ENCODE data around the gene BIRC6. TPM values are rescaled to one million over a fixed set of nuclear protein-coding genes. Genes with fewer than 3 reads are reported as not detected.

BIRC6 gene
- total and polyA plus RNA-seq, 5 donors from 2014 or later = 18.9 to 176 (median 27.2) TPM

GRCh38 chr2:32425719-32426141 is 68.9 kb downstream of the BIRC6 start:
- Histone ChIP-seq H3K4me3 (ENCODE audit: low read depth, low read length) (no peak overlapping the region), H3K9me3 (ENCODE audit: control insufficient read depth in 2 of 2, low read length in 2 of 2) (no peaks in the 10 kb centered on the region), H3K36me3 (ENCODE audit: control insufficient read depth, insufficient read depth, low read length) (peaks cover 9% of the 10 kb centered on the region), H3K4me1 (ENCODE audit: control insufficient read depth, insufficient read depth, low read length, poor library complexity, severe bottlenecking) (no peaks in the 10 kb centered on the region), H3K27ac (ENCODE audit: insufficient read depth, low read length, poor library complexity, severe bottlenecking) (no peak overlapping the region), H3K27me3 (ENCODE audit: control insufficient read depth, insufficient read depth, low read length) (no peaks in the 10 kb centered on the region)
- Mint-ChIP-seq H3K4me3 (peak overlapping the region in 1 of 4 donors; percentile 45), H3K27me3 (no peaks in the 10 kb centered on the region), H3K27ac (peak overlapping the region in 2 of 3 donors; percentile 31 to 49), H3K4me1 (peaks cover 52 to 65% (median 59%) of the 10 kb centered on the region in 4 donors), H3K9me3 (peaks cover 0 to 1% (median 0%) of the 10 kb centered on the region in 7 donors), H3K36me3 (peaks cover 35% of the 10 kb centered on the region)
- no peak for DNase-seq
- ATAC-seq (ENCODE audit: low read depth in 2 of 2) = no peak

- peaks cover 44 to 53% (median 49%) of the 10 kb centered on the region in 4 donors for H3K4me1 Mint-ChIP-seq
- ATAC-seq (ENCODE audit: low read depth in 2 of 2) (no peak), DNase-seq (no peak)
- Histone ChIP-seq H3K4me1 (ENCODE audit: control insufficient read depth, insufficient read depth, low read length, poor library complexity, severe bottlenecking) (no peaks in the 10 kb centered on the region), H3K27me3 (ENCODE audit: control insufficient read depth, insufficient read depth, low read length) (no peaks in the 10 kb centered on the region), H3K36me3 (ENCODE audit: control insufficient read depth, insufficient read depth, low read length) (peaks cover 25% of the 10 kb centered on the region), H3K9me3 (ENCODE audit: control insufficient read depth in 2 of 2, low read length in 2 of 2) (no peaks in the 10 kb centered on the region), H3K27ac (ENCODE audit: insufficient read depth, low read length, poor library complexity, severe bottlenecking) (no peak overlapping the region), H3K4me3 (ENCODE audit: low read depth, low read length) (peak overlapping the region; percentile 4)
- peak overlapping the region in 1 of 4 donors; percentile 32 for H3K4me3 Mint-ChIP-seq
- no peaks in the 10 kb centered on the region for H3K9me3 Mint-ChIP-seq
- peak overlapping the region in 2 of 3 donors; percentile 0 to 5 for H3K27ac Mint-ChIP-seq
- H3K36me3 Mint-ChIP-seq = peaks cover 26% of the 10 kb centered on the region
- no peaks in the 10 kb centered on the region for H3K27me3 Mint-ChIP-seq
These were observed 71.1 kb downstream of the BIRC6 start for GRCh38 chr2:32427672-32428610.

- H3K36me3 Mint-ChIP-seq = peaks cover 19% of the 10 kb centered on the region
- no peaks in the 10 kb centered on the region for H3K9me3 ChIP-seq (ENCODE audit: control insufficient read depth in 2 of 2, low read length in 2 of 2)
These were observed 74.0 kb downstream of the BIRC6 start for GRCh38 chr2:32430804-32431203.

GRCh38 chr2:32436150-32436549 is 79.3 kb downstream of the BIRC6 start:
- Histone ChIP-seq H3K4me1 (ENCODE audit: control insufficient read depth, insufficient read depth, low read length, poor library complexity, severe bottlenecking) (no peaks in the 10 kb centered on the region), H3K27ac (ENCODE audit: insufficient read depth, low read length, poor library complexity, severe bottlenecking) (peak overlapping the region; percentile 14), H3K27me3 (ENCODE audit: control insufficient read depth, insufficient read depth, low read length) (no peaks in the 10 kb centered on the region), H3K9me3 (ENCODE audit: control insufficient read depth in 2 of 2, low read length in 2 of 2) (no peaks in the 10 kb centered on the region), H3K36me3 (ENCODE audit: control insufficient read depth, insufficient read depth, low read length) (peaks cover 73% of the 10 kb centered on the region), H3K4me3 (ENCODE audit: low read depth, low read length) (no peak overlapping the region)
- Mint-ChIP-seq H3K4me3 (no peak overlapping the region), H3K27ac (no peak overlapping the region), H3K27me3 (no peaks in the 10 kb centered on the region), H3K9me3 (peaks cover 0 to 1% (median 0%) of the 10 kb centered on the region in 7 donors), H3K4me1 (peaks cover 10 to 24% (median 17%) of the 10 kb centered on the region in 4 donors), H3K36me3 (peaks cover 47% of the 10 kb centered on the region)
- DNase-seq (no peak), ATAC-seq (ENCODE audit: low read depth in 2 of 2) (no peak)

More at GRCh38 chr2:32430804-32431203, 74.0 kb downstream of the BIRC6 start:
- DNase-seq (no peak), ATAC-seq (ENCODE audit: low read depth in 2 of 2) (no peak)
- H3K36me3 ChIP-seq (ENCODE audit: control insufficient read depth, insufficient read depth, low read length) = peaks cover 40% of the 10 kb centered on the region
- no peaks in the 10 kb centered on the region for H3K4me1 ChIP-seq (ENCODE audit: control insufficient read depth, insufficient read depth, low read length, poor library complexity, severe bottlenecking)
- peaks cover 24 to 49% (median 32%) of the 10 kb centered on the region in 4 donors for H3K4me1 Mint-ChIP-seq
- no peak overlapping the region for H3K27ac Mint-ChIP-seq
- no peak overlapping the region for H3K27ac ChIP-seq (ENCODE audit: insufficient read depth, low read length, poor library complexity, severe bottlenecking)
- no peaks in the 10 kb centered on the region for H3K27me3 Mint-ChIP-seq
- H3K4me3 Mint-ChIP-seq = no peak overlapping the region
- no peaks in the 10 kb centered on the region for H3K27me3 ChIP-seq (ENCODE audit: control insufficient read depth, insufficient read depth, low read length)
- no peak overlapping the region for H3K4me3 ChIP-seq (ENCODE audit: low read depth, low read length)
- H3K9me3 Mint-ChIP-seq = no peaks in the 10 kb centered on the region

GRCh38 chr2:32442020-32442467 is 85.2 kb downstream of the BIRC6 start:
- Histone ChIP-seq H3K4me1 (ENCODE audit: control insufficient read depth, insufficient read depth, low read length, poor library complexity, severe bottlenecking) (peaks cover 9% of the 10 kb centered on the region), H3K27ac (ENCODE audit: insufficient read depth, low read length, poor library complexity, severe bottlenecking) (peak overlapping the region; percentile 61), H3K9me3 (ENCODE audit: control insufficient read depth in 2 of 2, low read length in 2 of 2) (no peaks in the 10 kb centered on the region), H3K36me3 (ENCODE audit: control insufficient read depth, insufficient read depth, low read length) (peaks cover 81% of the 10 kb centered on the region), H3K27me3 (ENCODE audit: control insufficient read depth, insufficient read depth, low read length) (no peaks in the 10 kb centered on the region), H3K4me3 (ENCODE audit: low read depth, low read length) (peak overlapping the region; percentile 42)
- H3K36me3 Mint-ChIP-seq = peaks cover 61% of the 10 kb centered on the region
- peak overlapping the region; percentile 66 to 94 (median 79) for H3K27ac Mint-ChIP-seq
- DNase-seq (peak in 2 of 3 donors; percentile 9 to 61), ATAC-seq (ENCODE audit: low read depth in 2 of 2) (peak; percentile 28 to 58)
- peaks cover 15 to 29% (median 23%) of the 10 kb centered on the region in 4 donors for H3K4me1 Mint-ChIP-seq
- no peaks in the 10 kb centered on the region for H3K27me3 Mint-ChIP-seq
- peak overlapping the region; percentile 12 to 60 (median 34) for H3K4me3 Mint-ChIP-seq
- no peaks in the 10 kb centered on the region for H3K9me3 Mint-ChIP-seq

- DNase-seq = no peak
- Histone ChIP-seq H3K4me3 (ENCODE audit: low read depth, low read length) (no peak overlapping the region), H3K4me1 (ENCODE audit: control insufficient read depth, insufficient read depth, low read length, poor library complexity, severe bottlenecking) (peaks cover 9% of the 10 kb centered on the region), H3K27me3 (ENCODE audit: control insufficient read depth, insufficient read depth, low read length) (no peaks in the 10 kb centered on the region), H3K9me3 (ENCODE audit: control insufficient read depth in 2 of 2, low read length in 2 of 2) (no peaks in the 10 kb centered on the region), H3K27ac (ENCODE audit: insufficient read depth, low read length, poor library complexity, severe bottlenecking) (no peak overlapping the region), H3K36me3 (ENCODE audit: control insufficient read depth, insufficient read depth, low read length) (peaks cover 71% of the 10 kb centered on the region)
- peaks cover 54% of the 10 kb centered on the region for H3K36me3 Mint-ChIP-seq
- H3K27ac Mint-ChIP-seq = peak overlapping the region; percentile 7 to 68 (median 38)
- H3K27me3 Mint-ChIP-seq = no peaks in the 10 kb centered on the region
- no peaks in the 10 kb centered on the region for H3K9me3 Mint-ChIP-seq
- no peak overlapping the region for H3K4me3 Mint-ChIP-seq
- peaks cover 13 to 29% (median 19%) of the 10 kb centered on the region in 4 donors for H3K4me1 Mint-ChIP-seq
- ATAC-seq (ENCODE audit: low read depth in 2 of 2) = no peak
These were observed 89.5 kb downstream of the BIRC6 start for GRCh38 chr2:32446369-32446768.

- Histone ChIP-seq H3K9me3 (ENCODE audit: control insufficient read depth in 2 of 2, low read length in 2 of 2) (no peaks in the 10 kb centered on the region), H3K4me1 (ENCODE audit: control insufficient read depth, insufficient read depth, low read length, poor library complexity, severe bottlenecking) (no peaks in the 10 kb centered on the region), H3K27me3 (ENCODE audit: control insufficient read depth, insufficient read depth, low read length) (no peaks in the 10 kb centered on the region), H3K36me3 (ENCODE audit: control insufficient read depth, insufficient read depth, low read length) (peaks cover 39% of the 10 kb centered on the region), H3K4me3 (ENCODE audit: low read depth, low read length) (no peak overlapping the region), H3K27ac (ENCODE audit: insufficient read depth, low read length, poor library complexity, severe bottlenecking) (no peak overlapping the region)
- no peaks in the 10 kb centered on the region for H3K27me3 Mint-ChIP-seq
- ATAC-seq (ENCODE audit: low read depth in 2 of 2) (no peak), DNase-seq (no peak)
- peaks cover 2 to 17% (median 10%) of the 10 kb centered on the region in 4 donors for H3K4me1 Mint-ChIP-seq
- peaks cover 30% of the 10 kb centered on the region for H3K36me3 Mint-ChIP-seq
- H3K27ac Mint-ChIP-seq = peak overlapping the region in 1 of 3 donors; percentile 4
- H3K9me3 Mint-ChIP-seq = no peaks in the 10 kb centered on the region
- no peak overlapping the region for H3K4me3 Mint-ChIP-seq
These were observed 94.0 kb downstream of the BIRC6 start for GRCh38 chr2:32450851-32451250.

Measured in CD4-positive, CD25-positive, alpha-beta regulatory T cell (primary cell).